ENCODE measurements around the gene MACROD2.
A peak's percentile ranks its signal among the peaks of the same experiment; 100 is the strongest.

DNA sequence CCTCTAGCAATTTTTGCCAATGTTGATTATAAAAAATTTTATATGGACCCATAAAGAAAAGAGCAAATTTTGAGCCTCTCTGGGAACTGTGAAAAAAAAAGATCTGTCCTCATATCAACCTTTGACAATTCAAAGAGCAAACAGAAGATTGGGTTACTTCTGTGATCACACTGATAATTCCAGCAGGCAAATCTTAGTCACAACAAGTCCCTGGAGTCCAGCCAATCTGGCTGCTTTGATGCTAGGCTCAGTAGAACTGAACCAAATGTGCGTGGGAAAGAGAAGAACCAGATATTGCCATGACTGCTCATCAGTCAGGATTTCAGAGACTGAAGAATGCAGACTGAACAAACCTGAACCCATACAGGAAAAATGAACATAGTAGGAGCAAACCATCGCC lies 780.5 kb downstream of the MACROD2 start:
- TF ChIP-seq, protein P1, sequence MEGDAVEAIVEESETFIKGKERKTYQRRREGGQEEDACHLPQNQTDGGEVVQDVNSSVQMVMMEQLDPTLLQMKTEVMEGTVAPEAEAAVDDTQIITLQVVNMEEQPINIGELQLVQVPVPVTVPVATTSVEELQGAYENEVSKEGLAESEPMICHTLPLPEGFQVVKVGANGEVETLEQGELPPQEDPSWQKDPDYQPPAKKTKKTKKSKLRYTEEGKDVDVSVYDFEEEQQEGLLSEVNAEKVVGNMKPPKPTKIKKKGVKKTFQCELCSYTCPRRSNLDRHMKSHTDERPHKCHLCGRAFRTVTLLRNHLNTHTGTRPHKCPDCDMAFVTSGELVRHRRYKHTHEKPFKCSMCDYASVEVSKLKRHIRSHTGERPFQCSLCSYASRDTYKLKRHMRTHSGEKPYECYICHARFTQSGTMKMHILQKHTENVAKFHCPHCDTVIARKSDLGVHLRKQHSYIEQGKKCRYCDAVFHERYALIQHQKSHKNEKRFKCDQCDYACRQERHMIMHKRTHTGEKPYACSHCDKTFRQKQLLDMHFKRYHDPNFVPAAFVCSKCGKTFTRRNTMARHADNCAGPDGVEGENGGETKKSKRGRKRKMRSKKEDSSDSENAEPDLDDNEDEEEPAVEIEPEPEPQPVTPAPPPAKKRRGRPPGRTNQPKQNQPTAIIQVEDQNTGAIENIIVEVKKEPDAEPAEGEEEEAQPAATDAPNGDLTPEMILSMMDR (IDR thresholded peaks at IDR 0.05) = no peak
- no peak for TF ChIP-seq POLR2A (IDR thresholded peaks at IDR 0.05)
- TF ChIP-seq POLR2AphosphoS5 (IDR thresholded peaks at IDR 0.05) = peak in 1 of 3 donors; percentile 7

All from suprapubic skin (tissue), 4 donors.